ENCODE data around the gene SNF8. TPM values are rescaled to one million over a fixed set of nuclear protein-coding genes. Genes with fewer than 3 reads are reported as not detected.

The SNF8 gene
- total and polyA plus RNA-seq, 2 donors (not counting 3 experiments of a cell fraction or from before 2014, with no cell fraction given) = 166 to 194 TPM

- Histone ChIP-seq H3K4me1 (ENCODE audit: control insufficient read depth, extremely low read depth, insufficient read depth, low read length) (peaks cover 11% of the 10 kb centered on the region), H4K20me1 (replicated peaks; ENCODE audit: control insufficient read depth, extremely low read depth, insufficient read depth, low read length) (no peaks in the 10 kb centered on the region), H3K9me1 (replicated peaks; ENCODE audit: control insufficient read depth, extremely low read depth, insufficient read depth, low read length) (no peaks in the 10 kb centered on the region), H3K79me2 (ENCODE audit: control insufficient read depth, insufficient read depth, low read length) (peaks cover 12% of the 10 kb centered on the region), H3K4me3 (replicated peaks in 1 of 3; ENCODE audit: insufficient read depth in 1 of 3, low read depth in 1 of 3, low read length in 3 of 3) (no peak overlapping the region), H3K9me3 (replicated peaks; ENCODE audit: control insufficient read depth, insufficient read depth, low read length) (no peaks in the 10 kb centered on the region), H3K27ac (ENCODE audit: insufficient read depth, low read depth, low read length) (no peak overlapping the region), H3K9ac (replicated peaks; ENCODE audit: extremely low read depth, insufficient read depth, low read length) (no peak overlapping the region), H3K4me2 (ENCODE audit: insufficient read depth, low read length) (no peak overlapping the region), H3K27me3 (ENCODE audit: control insufficient read depth in 2 of 2, insufficient read depth in 2 of 2, low read length in 2 of 2) (no peaks in the 10 kb centered on the region), H3K36me3 (ENCODE audit: control insufficient read depth in 2 of 2, extremely low read depth in 1 of 2, insufficient read depth in 2 of 2, low read length in 2 of 2) (peaks cover 0 to 4% of the 10 kb centered on the region in 2 experiments), H2AFZ (ENCODE audit: low read depth, low read length) (no peak overlapping the region)
- CTCF ChIA-PET = interaction anchor here (0.6 to 2.7 kb wide), 2 partner anchors 11 to 143 kb away, joined by 3 to 15 read pairs; no protein-coding TSS in a partner anchor
- BruUV-seq (replicated peaks) = no TSS peak
- dilution Hi-C loops (cut with MboI; ENCODE audit: extremely low pct_ligation_motif_present, low sequenced_read_pairs) = no loop called here
- POLR2A ChIA-PET = no interaction called here
- TF ChIP-seq MAX (IDR thresholded peaks at IDR 0.05; ENCODE audit: insufficient read depth, insufficient read length) = no peak
- no peak for TF ChIP-seq GATA2 (IDR thresholded peaks at IDR 0.05; ENCODE audit: insufficient read depth, insufficient read length, low read depth, low read length)
- TF ChIP-seq MYC (IDR thresholded peaks at IDR 0.05; ENCODE audit: low read depth, low read length) = no peak
- no peak for TF ChIP-seq EZH2 (IDR thresholded peaks at IDR 0.05; ENCODE audit: borderline replicate concordance, low read depth, low read length, severe bottlenecking)
- TF ChIP-seq, protein P1, sequence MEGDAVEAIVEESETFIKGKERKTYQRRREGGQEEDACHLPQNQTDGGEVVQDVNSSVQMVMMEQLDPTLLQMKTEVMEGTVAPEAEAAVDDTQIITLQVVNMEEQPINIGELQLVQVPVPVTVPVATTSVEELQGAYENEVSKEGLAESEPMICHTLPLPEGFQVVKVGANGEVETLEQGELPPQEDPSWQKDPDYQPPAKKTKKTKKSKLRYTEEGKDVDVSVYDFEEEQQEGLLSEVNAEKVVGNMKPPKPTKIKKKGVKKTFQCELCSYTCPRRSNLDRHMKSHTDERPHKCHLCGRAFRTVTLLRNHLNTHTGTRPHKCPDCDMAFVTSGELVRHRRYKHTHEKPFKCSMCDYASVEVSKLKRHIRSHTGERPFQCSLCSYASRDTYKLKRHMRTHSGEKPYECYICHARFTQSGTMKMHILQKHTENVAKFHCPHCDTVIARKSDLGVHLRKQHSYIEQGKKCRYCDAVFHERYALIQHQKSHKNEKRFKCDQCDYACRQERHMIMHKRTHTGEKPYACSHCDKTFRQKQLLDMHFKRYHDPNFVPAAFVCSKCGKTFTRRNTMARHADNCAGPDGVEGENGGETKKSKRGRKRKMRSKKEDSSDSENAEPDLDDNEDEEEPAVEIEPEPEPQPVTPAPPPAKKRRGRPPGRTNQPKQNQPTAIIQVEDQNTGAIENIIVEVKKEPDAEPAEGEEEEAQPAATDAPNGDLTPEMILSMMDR (IDR thresholded peaks at IDR 0.05; ENCODE audit: extremely low read depth in 1 of 2, insufficient read depth in 1 of 2, low read depth in 1 of 2, low read length in 2 of 2) = no peak
- no peak for TF ChIP-seq POLR2AphosphoS5 (IDR thresholded peaks at IDR 0.05; ENCODE audit: insufficient read depth, low read depth, low read length)
- no peak for TF ChIP-seq POLR2A (IDR thresholded peaks at IDR 0.05; ENCODE audit: low read depth, low read length)
- intact Hi-C loops (cut with micrococcal nuclease) = no loop called here
- FAIRE-seq (no peak), DNase-seq (ENCODE audit: low read depth, low spot score) (no peak)
These were observed 54.6 kb downstream of the SNF8 start for GRCh38 chr17:48890086-48890485.
